Common myeloid progenitor, CD34-positive (primary cell): ENCODE results near the gene ZNF638.

Experiments used
- CTCF ChIA-PET: fragments of 350-600 bp; sonication (Branson Sonifier 250); formaldehyde crosslinking; loops from one replicate; lab custom pipeline; 2021; ENCODE audit warnings: antibody characterized with exemption; lab: Charles Lee
- POLR2A ChIA-PET: fragments of 350-600 bp; sonication (Branson Sonifier 250); formaldehyde crosslinking; loops from one replicate; lab custom pipeline; 2021; ENCODE audit warnings: antibody characterized with exemption; lab: Charles Lee
- DNase-seq, 3 donors: peaks; one replicate each; pipeline versions ENCODE4 v3.0.0 to v3.0.0-alpha.2; 2013
- H3K27ac ChIP-seq, 2 experiments: 1 replicate in 1 of 2; 2 replicates in 1 of 2; pipeline ENCODE4 v1.7.0; 2013; ENCODE audit warnings: inconsistent platforms in 2 of 2, low read length in 2 of 2, mild to moderate bottlenecking in 2 of 2, low read depth in 1 of 2, moderate library complexity in 1 of 2; ENCODE audit not compliant: severe bottlenecking in 2 of 2, insufficient read depth in 1 of 2, poor library complexity in 1 of 2
- H3K27me3 ChIP-seq, 5 experiments: replicated peaks in 2 of 5; 1 replicate in 3 of 5; 2 replicates in 2 of 5; pipeline versions ENCODE4 v1.6.1 to v1.7.0; 2013; ENCODE audit warnings: low read length in 4 of 5, mild to moderate bottlenecking in 2 of 5, moderate library complexity in 2 of 5, inconsistent platforms in 1 of 5; ENCODE audit not compliant: insufficient read depth in 5 of 5, control insufficient read depth in 4 of 5
- H3K36me3 ChIP-seq, 4 experiments: 1 replicate in 2 of 4; 2 replicates in 2 of 4; pipeline versions ENCODE4 v1.6.1 to v1.7.0; 2013; ENCODE audit warnings: low read length in 3 of 4, control low read depth in 1 of 4, mild to moderate bottlenecking in 1 of 4; ENCODE audit not compliant: control insufficient read depth in 4 of 4, insufficient read depth in 4 of 4
- H3K4me1 ChIP-seq, 4 experiments: 1 replicate in 3 of 4; 2 replicates in 1 of 4; pipeline versions ENCODE4 v1.6.1 to v1.7.1; 2013; ENCODE audit warnings: low read length in 3 of 4, mild to moderate bottlenecking in 3 of 4, control low read depth in 1 of 4, inconsistent platforms in 1 of 4, moderate library complexity in 1 of 4; ENCODE audit not compliant: control insufficient read depth in 4 of 4, insufficient read depth in 4 of 4; ENCODE audit errors: control extremely low read depth in 1 of 4
- H3K4me3 ChIP-seq, 7 experiments: 1 replicate in 4 of 7; 2 replicates in 3 of 7; pipeline versions ENCODE4 v1.5.1 to v1.7.0; 2013; ENCODE audit warnings: mild to moderate bottlenecking in 7 of 7, low read length in 6 of 7, moderate library complexity in 6 of 7, inconsistent platforms in 2 of 7, low read depth in 2 of 7, control low read depth in 1 of 7; ENCODE audit not compliant: insufficient read depth in 4 of 7, control insufficient read depth in 1 of 7; ENCODE audit errors: extremely low read depth in 1 of 7
- H3K9me3 ChIP-seq, 5 experiments: 1 replicate in 4 of 5; 2 replicates in 1 of 5; pipeline versions ENCODE4 v1.6.1 to v1.7.1; 2013; ENCODE audit warnings: low read length in 4 of 5, mild to moderate bottlenecking in 2 of 5, inconsistent platforms in 1 of 5, low read depth in 1 of 5, moderate library complexity in 1 of 5; ENCODE audit not compliant: control insufficient read depth in 4 of 5, insufficient read depth in 2 of 5; ENCODE audit errors: control extremely low read depth in 1 of 5
- WGBS: methylation state at CpG from one replicate; pipeline ENCODE4 v1.1.5; 2013; ENCODE audit not compliant: insufficient coverage; 5-methylcytosine and 5-hydroxymethylcytosine counted together

The ZNF638 gene

GRCh38 chr2:71292159-71292558 lies 39.4 kb upstream of the ZNF638 start:
- Histone ChIP-seq H3K4me1 (no peaks in the 10 kb centered on the region), H3K27ac (no peak overlapping the region), H3K36me3 (no peaks in the 10 kb centered on the region), H3K9me3 (no peaks in the 10 kb centered on the region), H3K4me3 (no peak overlapping the region), H3K27me3 (no peaks in the 10 kb centered on the region)
- ChIA-PET POLR2A (no interaction called here), CTCF (no interaction called here)
- DNase-seq: no peak
- no CpG with 5 or more reads among the region's 1 CpG for WGBS

DNA sequence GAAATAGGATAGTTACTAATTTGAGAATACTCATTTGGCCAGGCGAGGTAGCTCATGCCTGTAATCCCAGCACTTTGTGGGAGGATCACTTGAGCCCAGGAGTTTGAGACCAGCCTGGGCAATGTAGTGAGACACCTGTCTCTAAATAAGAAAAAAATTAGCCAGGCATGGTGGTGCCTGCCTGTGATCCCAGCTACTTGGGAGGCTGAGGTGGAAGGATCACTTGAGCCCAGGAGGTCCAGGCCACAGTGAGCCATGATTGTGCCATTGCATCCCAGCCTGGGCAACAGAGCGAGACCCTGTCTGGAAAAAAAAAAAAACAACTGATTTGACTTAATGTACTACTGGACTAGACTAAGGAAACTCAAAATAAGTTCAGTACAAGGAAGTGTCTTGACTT lies 32.7 kb upstream of the ZNF638 start:
- Histone ChIP-seq H3K36me3 (no peaks in the 10 kb centered on the region), H3K27me3 (no peaks in the 10 kb centered on the region), H3K9me3 (no peaks in the 10 kb centered on the region), H3K4me1 (no peaks in the 10 kb centered on the region), H3K4me3 (no peak overlapping the region), H3K27ac (no peak overlapping the region)
- CTCF ChIA-PET: interaction anchor here (0.5 to 5.1 kb wide), 17 partner anchors 12 to 215 kb away, joined by 3 to 71 read pairs (median 4); partner anchors contain the start of gene ZNF638
- WGBS: 85% methylated on average over 1 of the region's 2 CpGs
- POLR2A ChIA-PET: interaction anchor here (1.7 kb wide), 1 partner anchor 211 kb away, joined by 3 read pairs; no protein-coding TSS in a partner anchor
- DNase-seq: no peak

DNA sequence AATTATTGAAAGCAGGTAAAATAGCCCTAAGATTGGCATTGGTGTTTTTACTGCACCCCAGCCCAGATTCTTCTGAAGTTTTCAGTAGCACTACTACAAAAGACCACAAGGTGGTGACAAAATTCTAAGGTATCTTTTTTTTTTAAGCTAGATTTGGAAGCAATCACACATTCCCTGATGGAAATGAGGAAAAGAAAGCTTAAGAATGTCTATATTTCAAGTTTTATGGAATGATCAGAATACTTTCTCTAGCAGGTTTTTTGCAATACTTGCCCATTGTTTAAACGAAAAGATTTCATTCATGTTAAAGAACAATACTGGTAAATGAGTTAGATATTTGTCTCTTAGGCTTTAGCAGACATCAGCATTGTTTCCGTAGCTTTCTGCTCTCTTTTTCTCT lies 32.1 kb upstream of the ZNF638 start:
- ChIA-PET POLR2A (interaction anchor here (1.7 kb wide), 1 partner anchor 211 kb away, joined by 3 read pairs; no protein-coding TSS in a partner anchor), CTCF (interaction anchor here (0.5 to 5.1 kb wide), 22 partner anchors 12 to 214 kb away, joined by 3 to 71 read pairs (median 4); partner anchors contain the start of gene ZNF638)
- Histone ChIP-seq H3K27me3 (no peaks in the 10 kb centered on the region), H3K4me3 (no peak overlapping the region), H3K9me3 (no peaks in the 10 kb centered on the region), H3K27ac (no peak overlapping the region), H3K4me1 (no peaks in the 10 kb centered on the region), H3K36me3 (no peaks in the 10 kb centered on the region)
- DNase-seq: peak; percentile 34 to 56 (median 42)
- 100% methylated on average over 1 of the region's 2 CpGs for WGBS

DNA sequence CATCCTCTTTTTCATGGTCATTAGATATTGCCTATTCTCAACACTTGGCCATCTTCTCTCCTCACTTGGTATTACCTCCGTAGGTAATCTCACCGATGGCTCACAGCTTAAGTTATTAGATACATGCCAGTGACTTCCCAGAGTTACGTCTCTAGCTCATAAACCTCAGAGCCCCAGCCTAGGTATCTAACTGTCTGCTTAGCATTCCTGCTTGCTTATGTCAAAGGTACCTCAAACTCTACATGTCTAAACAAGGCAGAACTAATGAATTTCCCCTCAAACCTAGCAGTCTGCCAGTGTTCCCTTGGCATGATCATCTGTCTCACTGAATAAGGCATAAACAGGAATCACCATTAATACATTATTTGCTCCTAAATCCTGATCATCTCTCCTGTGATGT lies 27.7 kb upstream of the ZNF638 start:
- no peak for DNase-seq
- 100% methylated on average over 1 of the region's 3 CpGs for WGBS

DNA sequence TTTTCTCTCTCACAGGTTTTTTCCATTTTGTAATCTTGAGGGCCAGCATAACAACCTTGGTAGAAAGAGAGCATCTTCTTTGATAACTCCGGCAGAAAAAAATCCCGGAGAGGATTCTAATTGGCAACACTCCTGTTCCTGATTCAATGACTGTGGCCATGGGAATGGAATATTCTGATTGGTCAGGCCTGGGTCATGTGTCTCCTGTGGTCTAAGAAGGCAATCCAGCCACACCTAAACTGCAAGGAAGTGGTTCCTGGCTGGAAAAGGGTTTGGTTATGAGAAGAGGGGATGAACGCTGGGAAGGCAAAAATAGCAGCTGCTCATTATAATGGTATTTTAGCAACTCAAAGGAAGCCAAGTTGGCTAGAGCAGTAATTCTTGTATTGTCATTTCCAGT lies 24.8 kb upstream of the ZNF638 start:
- 94% methylated on average over 3 of the region's 3 CpGs for WGBS
- no peak overlapping the region for H3K4me3 ChIP-seq
- no peak overlapping the region for H3K27ac ChIP-seq
- no peaks in the 10 kb centered on the region for H3K36me3 ChIP-seq
- CTCF ChIA-PET: no interaction called here
- H3K4me1 ChIP-seq: no peaks in the 10 kb centered on the region
- H3K9me3 ChIP-seq: no peaks in the 10 kb centered on the region
- H3K27me3 ChIP-seq: no peaks in the 10 kb centered on the region
- no peak for DNase-seq
- POLR2A ChIA-PET: no interaction called here

More for the DNA sequence above, 27.7 kb upstream of the ZNF638 start:
- no peaks in the 10 kb centered on the region for H3K9me3 ChIP-seq
- ChIA-PET POLR2A (no interaction called here), CTCF (interaction anchor here (0.7 to 1.6 kb wide), 6 partner anchors 19 to 205 kb away, joined by 3 to 4 read pairs (median 3); no protein-coding TSS in a partner anchor)
- no peak overlapping the region for H3K27ac ChIP-seq
- no peak overlapping the region for H3K4me3 ChIP-seq
- no peaks in the 10 kb centered on the region for H3K4me1 ChIP-seq
- H3K36me3 ChIP-seq: no peaks in the 10 kb centered on the region
- H3K27me3 ChIP-seq: no peaks in the 10 kb centered on the region

DNA sequence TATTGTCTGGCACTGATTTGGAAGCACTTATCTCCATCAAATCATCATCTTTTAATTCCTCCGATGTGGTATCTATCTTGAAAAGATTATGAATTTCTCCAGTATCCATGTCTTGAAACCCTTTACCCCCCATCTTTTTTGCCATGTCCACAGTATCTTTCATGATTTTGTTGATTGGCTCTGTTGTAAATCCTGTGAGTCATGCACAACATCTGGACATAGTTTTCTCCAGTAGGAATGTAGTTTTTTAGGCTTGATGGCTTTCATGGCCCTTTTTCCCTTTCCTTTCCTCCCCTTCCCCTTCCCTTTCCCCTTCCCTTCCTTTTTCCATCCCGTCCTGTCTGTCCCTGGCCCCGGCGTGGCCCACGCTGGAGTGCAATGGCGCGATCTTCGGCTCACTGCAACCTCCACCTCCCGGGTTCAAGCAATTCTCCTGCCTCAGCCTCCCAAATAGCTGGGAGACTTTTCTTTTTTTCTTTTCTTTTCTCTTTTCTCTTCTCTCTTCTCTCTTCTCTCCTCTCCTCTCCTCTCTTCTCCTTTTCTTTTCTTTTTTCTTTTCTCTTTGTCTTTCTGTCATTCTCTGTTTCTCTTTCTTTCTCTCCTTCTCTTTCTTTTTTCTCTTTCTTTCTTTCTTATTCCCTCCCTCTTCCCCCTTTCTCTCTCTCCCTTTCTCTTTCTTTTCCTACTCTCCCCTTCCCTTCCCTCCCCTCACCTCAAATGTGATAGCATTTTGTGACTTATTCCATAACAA lies 18.4 kb upstream of the ZNF638 start:
- WGBS: 95% methylated on average over 8 of the region's 9 CpGs
- peaks cover 0 to 10% (median 8%) of the 10 kb centered on the region in 5 experiments for H3K9me3 ChIP-seq
- H3K36me3 ChIP-seq: no peaks in the 10 kb centered on the region
- H3K4me3 ChIP-seq: no peak overlapping the region
- no peaks in the 10 kb centered on the region for H3K4me1 ChIP-seq
- CTCF ChIA-PET: interaction anchor here (1.4 kb wide), 1 partner anchor 18 kb away, joined by 4 read pairs; the partner anchor contains the start of gene ZNF638
- H3K27ac ChIP-seq: no peak overlapping the region
- no peak for DNase-seq
- no peaks in the 10 kb centered on the region for H3K27me3 ChIP-seq
- POLR2A ChIA-PET: no interaction called here

- H3K27ac ChIP-seq: no peak overlapping the region
- ChIA-PET POLR2A (no interaction called here), CTCF (no interaction called here)
- H3K4me1 ChIP-seq: no peaks in the 10 kb centered on the region
- no peaks in the 10 kb centered on the region for H3K36me3 ChIP-seq
- WGBS: 100% methylated on average over 1 of the region's 4 CpGs
- no peaks in the 10 kb centered on the region for H3K27me3 ChIP-seq
- H3K9me3 ChIP-seq: peaks cover 3 to 26% (median 10%) of the 10 kb centered on the region in 5 experiments
- no peak overlapping the region for H3K4me3 ChIP-seq
- no peak for DNase-seq
Measured at GRCh38 chr2:71317060-71317459, 14.5 kb upstream of the ZNF638 start.
